SK-N-SH (cell line): ENCODE measurements around the gene ST8SIA4.

ENCODE experiments used
- CHD2 ChIP-seq: fragments of 150-350 bp; IDR thresholded peaks from 2 replicates; pipeline ENCODE4 v1.6.1; 2018; ENCODE audit warnings: low read length; ENCODE audit not compliant: partially characterized antibody
- EP300 ChIP-seq, 2 experiments: IDR thresholded peaks; 2 replicates each; pipeline versions ENCODE4 v1.4.0 to v1.6.1; 2012; ENCODE audit warnings: borderline replicate concordance in 1 of 2, low read depth in 1 of 2, low read length in 1 of 2
- EZH2phosphoT487 ChIP-seq: fragments of 200-600 bp; sonication (generic); IDR thresholded peaks from 2 replicates; pipeline ENCODE4 v1.6.1; 2017; ENCODE audit warnings: low read depth, mixed run types, mild to moderate bottlenecking, antibody characterized with exemption, moderate library complexity, borderline replicate concordance
- FOXJ3 ChIP-seq: sonication (generic); formaldehyde crosslinking; IDR thresholded peaks from 2 replicates; pipeline ENCODE4 v1.5.1; 2020; ENCODE audit warnings: mild to moderate bottlenecking, missing genetic modification reagents
- FOXM1 ChIP-seq: IDR thresholded peaks from 2 replicates; pipeline ENCODE4 v1.4.0; 2012; ENCODE audit warnings: low read depth, mild to moderate bottlenecking
- GATA2 ChIP-seq: sonication (generic); formaldehyde crosslinking; IDR thresholded peaks from 2 replicates; pipeline ENCODE4 v1.5.0; 2020; ENCODE audit warnings: mild to moderate bottlenecking, missing genetic modification reagents
- JUND ChIP-seq: IDR thresholded peaks from 2 replicates; pipeline ENCODE4 v1.4.0; 2012
- POLR2AphosphoS5 ChIP-seq: IDR thresholded peaks from 2 replicates; pipeline ENCODE4 v1.6.1; 2012; ENCODE audit warnings: low read depth, low read length
- RFX5 ChIP-seq: IDR thresholded peaks from 2 replicates; pipeline ENCODE4 v1.6.1; 2012; ENCODE audit warnings: mild to moderate bottlenecking, improper control_type of control experiment, low read length
- TAF1 ChIP-seq: IDR thresholded peaks from 2 replicates; pipeline ENCODE4 v1.6.1; 2012; ENCODE audit warnings: low read depth, mild to moderate bottlenecking, low read length, moderate library complexity, borderline replicate concordance
- TF ChIP-seq, protein P1 (sequence below): fragments of 200-600 bp; sonication (generic); IDR thresholded peaks from 2 replicates; pipeline ENCODE4 v1.6.1; 2017; ENCODE audit warnings: antibody characterized with exemption, mild to moderate bottlenecking, moderate library complexity
- TF ChIP-seq, protein P2 (sequence below): IDR thresholded peaks from 2 replicates; pipeline ENCODE4 v1.4.0; 2012; ENCODE audit warnings: low read depth

DNA sequence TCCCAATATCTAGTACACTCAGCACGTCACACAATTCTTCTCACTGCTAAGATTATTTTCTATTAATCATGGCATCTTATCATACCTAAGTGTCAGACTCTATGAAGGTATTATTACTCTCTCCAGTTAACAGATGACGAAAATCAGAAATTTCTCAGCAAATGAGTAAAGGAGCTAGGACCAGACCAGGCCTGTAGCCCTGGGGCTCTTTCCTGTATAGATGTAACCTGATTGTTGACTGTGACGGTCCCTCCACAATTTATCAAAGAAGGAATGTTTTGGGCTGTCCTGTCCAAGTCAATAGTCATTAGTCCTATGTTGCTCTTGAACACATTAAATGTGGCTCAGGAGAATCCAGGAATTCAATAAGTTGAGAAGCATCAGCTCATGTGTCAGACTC lies 106.2 kb downstream of the ST8SIA4 start:
- TF ChIP-seq, protein P1, sequence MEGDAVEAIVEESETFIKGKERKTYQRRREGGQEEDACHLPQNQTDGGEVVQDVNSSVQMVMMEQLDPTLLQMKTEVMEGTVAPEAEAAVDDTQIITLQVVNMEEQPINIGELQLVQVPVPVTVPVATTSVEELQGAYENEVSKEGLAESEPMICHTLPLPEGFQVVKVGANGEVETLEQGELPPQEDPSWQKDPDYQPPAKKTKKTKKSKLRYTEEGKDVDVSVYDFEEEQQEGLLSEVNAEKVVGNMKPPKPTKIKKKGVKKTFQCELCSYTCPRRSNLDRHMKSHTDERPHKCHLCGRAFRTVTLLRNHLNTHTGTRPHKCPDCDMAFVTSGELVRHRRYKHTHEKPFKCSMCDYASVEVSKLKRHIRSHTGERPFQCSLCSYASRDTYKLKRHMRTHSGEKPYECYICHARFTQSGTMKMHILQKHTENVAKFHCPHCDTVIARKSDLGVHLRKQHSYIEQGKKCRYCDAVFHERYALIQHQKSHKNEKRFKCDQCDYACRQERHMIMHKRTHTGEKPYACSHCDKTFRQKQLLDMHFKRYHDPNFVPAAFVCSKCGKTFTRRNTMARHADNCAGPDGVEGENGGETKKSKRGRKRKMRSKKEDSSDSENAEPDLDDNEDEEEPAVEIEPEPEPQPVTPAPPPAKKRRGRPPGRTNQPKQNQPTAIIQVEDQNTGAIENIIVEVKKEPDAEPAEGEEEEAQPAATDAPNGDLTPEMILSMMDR = no peak
- TF ChIP-seq FOXJ3 (CRISPR knock-in tag) (no peak), RFX5 (no peak), EZH2phosphoT487 (no peak), TAF1 (no peak), JUND (no peak), GATA2 (CRISPR knock-in tag) (no peak), FOXM1 (no peak), CHD2 (no peak), EP300 (IDR thresholded peaks at IDR 0.05; ENCODE audit: borderline replicate concordance in 1 of 2, low read depth in 1 of 2, low read length in 1 of 2) (no peak), POLR2AphosphoS5 (no peak)
- TF ChIP-seq, protein P2, sequence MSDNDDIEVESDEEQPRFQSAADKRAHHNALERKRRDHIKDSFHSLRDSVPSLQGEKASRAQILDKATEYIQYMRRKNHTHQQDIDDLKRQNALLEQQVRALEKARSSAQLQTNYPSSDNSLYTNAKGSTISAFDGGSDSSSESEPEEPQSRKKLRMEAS = no peak
